HepG2 (cell line): ENCODE measurements around the gene PATZ1. TPM values are rescaled to one million over a fixed set of nuclear protein-coding genes. Genes with fewer than 3 reads are reported as not detected.
A peak's percentile ranks its signal among the peaks of the same experiment; 100 is the strongest.

Source experiments
- ATAC-seq: fragments of 200-7000 bp; cut with Tn5 transposase; 3 replicates; pipeline ENCODE4 v1.9.1; 2020; ENCODE audit warnings: mild to moderate bottlenecking, moderate library complexity
- BruUV-seq: library from RNA; stranded (reverse); fragments of 400-500 nt; replicated peaks from 2 replicates; lab custom pipeline; 2021; lab: Mats Ljungman, UMichigan
- CTCF ChIA-PET: fragments of 300-600 bp; formaldehyde crosslinking; extraction: SDS; loops from one replicate; lab custom pipeline; 2021; ENCODE audit warnings: low total read pairs, inconsistent platforms, low intra/inter-chr PET ratio; lab: Yijun Ruan, JAX
- POLR2A ChIA-PET: fragments of 350-600 bp; sonication (Branson Sonifier 250); formaldehyde crosslinking; loops from one replicate; lab custom pipeline; 2020; ENCODE audit warnings: antibody characterized with exemption, inconsistent platforms; lab: Yijun Ruan, JAX
- DNase-seq: peaks from one replicate; pipeline ENCODE4 v3.0.0-alpha.2; 2015; ENCODE audit warnings: low spot score
- FAIRE-seq: peaks from 3 replicates; lab custom pipeline; 2011; peaks lifted over from hg19 to GRCh38; lab: Jason Lieb, UNC
- H2AFZ ChIP-seq: one replicate; pipeline ENCODE4 v1.6.1; 2011; ENCODE audit warnings: low read length, inconsistent platforms
- H3K27ac ChIP-seq: fragments of 300-600 bp; 3 replicates; pipeline ENCODE4 v1.8.0; 2011; ENCODE audit warnings: mixed run types, mild to moderate bottlenecking, mixed read lengths, low read length, inconsistent platforms; ENCODE audit not compliant: insufficient read depth; ENCODE audit errors: extremely low read length
- H3K27me3 ChIP-seq, 2 experiments: fragments of 200-600 bp in 1 of 2; 2 replicates in 1 of 2; 3 replicates in 1 of 2; pipeline versions ENCODE4 v1.6.0 to v1.8.0; 2011; ENCODE audit warnings: low read length in 2 of 2, mild to moderate bottlenecking in 2 of 2, moderate library complexity in 2 of 2, inconsistent platforms in 1 of 2; ENCODE audit not compliant: insufficient read depth in 2 of 2, control insufficient read depth in 1 of 2
- H3K36me3 ChIP-seq, 2 experiments: fragments of 200-600 bp in 1 of 2; replicated peaks in 1 of 2; 2 replicates in 1 of 2; 3 replicates in 1 of 2; pipeline versions ENCODE4 v1.5.1 to v1.8.0; 2011; ENCODE audit warnings: low read length in 2 of 2, inconsistent platforms in 1 of 2; ENCODE audit not compliant: insufficient read depth in 2 of 2, control insufficient read depth in 1 of 2
- H3K4me1 ChIP-seq: 2 replicates; pipeline ENCODE4 v1.5.1; 2012; ENCODE audit warnings: low read length, inconsistent platforms; ENCODE audit not compliant: insufficient read depth
- H3K4me2 ChIP-seq: 2 replicates; pipeline ENCODE4 v1.6.0; 2011; ENCODE audit warnings: low read depth, low read length, inconsistent platforms
- H3K4me3 ChIP-seq, 3 experiments: fragments of 200-600 bp in 1 of 3; sonication (generic), shearing (Covaris generic) in 1 of 3; replicated peaks in 1 of 3; 2 replicates each; pipeline ENCODE4 v1.5.1; 2011 to 2016; ENCODE audit warnings: low read length in 3 of 3, inconsistent platforms in 2 of 3, low read depth in 2 of 3, mild to moderate bottlenecking in 2 of 3, control low read depth in 1 of 3, mixed read lengths in 1 of 3; ENCODE audit not compliant: insufficient read depth in 1 of 3
- H3K79me2 ChIP-seq: one replicate; pipeline ENCODE4 v1.6.1; 2011; ENCODE audit warnings: low read length, inconsistent platforms; ENCODE audit not compliant: insufficient read depth
- H3K9ac ChIP-seq: 2 replicates; pipeline ENCODE4 v1.6.0; 2011; ENCODE audit warnings: mild to moderate bottlenecking, low read depth, low read length, inconsistent platforms; ENCODE audit not compliant: insufficient read depth
- H3K9me3 ChIP-seq: 2 replicates; pipeline ENCODE4 v1.5.1; 2012; ENCODE audit warnings: mild to moderate bottlenecking, low read length
- H4K20me1 ChIP-seq: 2 replicates; pipeline ENCODE4 v1.6.0; 2011; ENCODE audit warnings: inconsistent platforms, mild to moderate bottlenecking, low read length, moderate library complexity; ENCODE audit not compliant: insufficient read depth
- AHDC1 ChIP-seq: sonication (generic); formaldehyde crosslinking; IDR thresholded peaks from 2 replicates; pipeline ENCODE4 v1.5.1; 2020; ENCODE audit warnings: mild to moderate bottlenecking, missing genetic modification reagents, borderline replicate concordance
- AHR ChIP-seq: IDR thresholded peaks from 2 replicates; pipeline ENCODE4 v1.6.1; 2018; ENCODE audit warnings: missing genetic modification reagents, missing compliant biosample characterization
- ARID5B ChIP-seq: IDR thresholded peaks from 2 replicates; pipeline ENCODE4 v1.4.0; 2020; ENCODE audit warnings: mild to moderate bottlenecking, missing genetic modification reagents
- DNMT1 ChIP-seq: sonication (generic); formaldehyde crosslinking; IDR thresholded peaks from 2 replicates; pipeline ENCODE4 v1.5.1; 2020; ENCODE audit warnings: mild to moderate bottlenecking, missing genetic modification reagents
- KLF9 ChIP-seq: IDR thresholded peaks from 2 replicates; pipeline ENCODE4 v1.6.1; 2016; ENCODE audit warnings: low read depth
- LCORL ChIP-seq, 2 experiments: fragments of 450-650 bp in 1 of 2; sonication (generic) in 1 of 2; formaldehyde crosslinking in 1 of 2; IDR thresholded peaks; 2 replicates each; pipeline versions ENCODE4 v1.5.0 to v1.6.1; 2017 to 2020; ENCODE audit warnings: antibody characterized with exemption in 1 of 2, missing genetic modification reagents in 1 of 2
- ZFP36L1 ChIP-seq: sonication (generic); formaldehyde crosslinking; IDR thresholded peaks from 2 replicates; pipeline ENCODE4 v1.8.0; 2022; ENCODE audit warnings: mild to moderate bottlenecking, missing genetic modification reagents, moderate library complexity
- WGBS: methylation state at CpG from one replicate; pipeline ENCODE4 v1.1.6; 2017; ENCODE audit warnings: low lambda C conversion rate; 5-methylcytosine and 5-hydroxymethylcytosine counted together
- in situ Hi-C: cut with HindIII; loops from 2 replicates; pipeline ENCODE4 v1.10.0; 2017; ENCODE audit warnings: low pct_unique_long_range_greater_than_20kb; ENCODE audit not compliant: extremely low pct_ligation_motif_present
- intact Hi-C: fragments of 100-400 bp; cut with micrococcal nuclease; formaldehyde crosslinking; loops from one replicate; pipeline ENCODE4 v1.10.0; 2022; ENCODE audit not compliant: unreplicated experiment
- polyA plus RNA-seq, 8 experiments: library from polyadenylated mRNA; depleted of rRNA in 3 of 8; stranded (reverse) in 7 of 8; unstranded in 1 of 8; fragments of >200 nt; fragmentation: Illumina TruSeq in 4 of 8; extraction: Trizol in 4 of 8; gene quantifications; 2 replicates each; pipeline versions ENCODE4 v1.2.1 to v1.2.3, GENCODE V29; 2011 to 2016; ENCODE audit warnings: low read depth in 4 of 8, missing spikeins in 1 of 8, mixed read lengths in 1 of 8; ENCODE audit not compliant: insufficient read depth in 1 of 8
- total RNA-seq, 5 experiments: library from RNA; depleted of rRNA; stranded (reverse); fragments of >200 nt; fragmentation: Illumina TruSeq; extraction: Trizol; gene quantifications; 2 replicates each; pipeline ENCODE4 v1.2.3, GENCODE V29; 2016; ENCODE audit warnings: low read depth in 1 of 5

Gene PATZ1
- total and polyA plus RNA-seq, 2 of the 13 experiments (the other 11 are each of a cell fraction or from before 2014, with no cell fraction given) = 24.9 to 30.5 TPM

DNA sequence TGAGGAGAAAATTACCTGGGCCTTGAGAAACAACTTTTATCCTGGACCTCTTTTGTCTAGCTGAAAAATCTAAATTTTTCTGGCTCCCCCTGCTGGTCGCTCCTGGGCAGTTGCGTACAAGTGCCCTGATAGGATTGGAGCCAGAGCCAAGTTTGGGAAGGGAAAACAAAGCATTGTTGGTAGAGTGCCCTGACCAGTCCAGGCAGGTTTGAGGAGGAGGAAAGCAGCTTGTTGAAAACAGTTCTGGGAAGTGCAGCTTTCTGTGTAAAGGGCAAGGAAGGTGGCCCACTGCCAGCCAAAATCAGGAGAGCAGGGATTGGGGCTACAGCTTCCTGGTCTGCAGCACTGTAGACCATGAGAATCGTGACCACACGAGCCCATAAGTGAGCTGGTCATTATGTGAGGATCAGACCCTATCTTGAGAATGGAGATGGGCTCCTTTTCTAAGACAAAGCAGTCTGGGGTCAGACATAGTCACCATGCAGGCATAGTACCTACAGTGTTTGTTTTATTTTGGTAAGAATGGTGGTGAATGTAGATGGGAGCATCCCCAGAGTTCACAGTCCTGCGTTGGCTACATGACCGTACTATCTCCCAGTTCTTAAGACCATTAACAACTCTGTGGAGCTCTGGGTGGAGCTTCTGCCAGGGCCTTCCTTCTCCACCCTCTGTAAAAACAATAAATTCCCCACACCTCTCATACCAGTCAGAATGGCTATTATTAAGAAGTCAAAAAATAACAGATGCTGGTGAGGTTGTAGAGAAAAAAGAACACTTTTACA, 32.6 kb downstream of the PATZ1 start:
- peak overlapping the region; percentile 70 for H2AFZ ChIP-seq
- H3K4me3 ChIP-seq = 0 out of 6 replicates have a peak overlapping the region, but pooled peaks of 1 of the 3 experiments have one; percentile 21
- ATAC-seq = peak; percentile 95
- no TSS peak for BruUV-seq
- H3K27me3 ChIP-seq = no peaks in the 10 kb centered on the region
- FAIRE-seq = peak; percentile 60
- in situ Hi-C loops (no loop called here), intact Hi-C loops (loop anchor here (1.0 kb wide), 1 partner anchor 21 kb away; the partner anchor contains the start of gene PIK3IP1)
- H3K9ac ChIP-seq = no peak overlapping the region
- H3K36me3 ChIP-seq = no peaks in the 10 kb centered on the region
- no peaks in the 10 kb centered on the region for H3K79me2 ChIP-seq
- H3K4me2 ChIP-seq = peak overlapping the region; percentile 57
- H3K9me3 ChIP-seq = peaks cover 13% of the 10 kb centered on the region
- H3K4me1 ChIP-seq = peaks cover 9% of the 10 kb centered on the region; the same call in 1 of the 2 replicates
- ChIA-PET CTCF (interaction anchor here (0.8 kb wide), 1 partner anchor 21 kb away, joined by 3 read pairs; the partner anchor contains the start of gene PIK3IP1), POLR2A (interaction anchor here (0.7 to 1.2 kb wide), 2 partner anchors 23 to 33 kb away, joined by 3 to 6 read pairs; partner anchors contain the start of gene PATZ1)
- WGBS = 43% methylated on average over 6 of the region's 6 CpGs
- no peaks in the 10 kb centered on the region for H4K20me1 ChIP-seq
- peak; percentile 46 for DNase-seq
- H3K27ac ChIP-seq = no peak overlapping the region
- TF ChIP-seq DNMT1 (CRISPR knock-in tag) = no peak
- no peak for TF ChIP-seq ARID5B (CRISPR knock-in tag)
- TF ChIP-seq LCORL (IDR thresholded peaks at IDR 0.05) = no peak
- TF ChIP-seq LCORL (CRISPR knock-in tag; IDR thresholded peaks at IDR 0.05) = 0 out of 2 replicates have a peak, but pooled peaks have one; percentile 46
- TF ChIP-seq ZFP36L1 = no peak
- no peak for TF ChIP-seq KLF9 (CRISPR knock-in tag)
- no peak for TF ChIP-seq AHR
- no peak for TF ChIP-seq AHDC1 (CRISPR knock-in tag)
